GM19328 (cell line): ENCODE results near the gene KLK2.
"Not testable (repeated sequence)": the region's sequence is repeated elsewhere in the genome, so short reads cannot be mapped to it uniquely, and the experiment has no call there.

Experiments used
- ATAC-seq: cut with Tn5 transposase; IDR thresholded peaks from one replicate; pipeline ENCODE4 v1.9.1; 2021; ENCODE audit warnings: mild to moderate bottlenecking, moderate library complexity; ENCODE audit not compliant: unreplicated experiment

Gene KLK2

GRCh38 chr19:50891253-50891625 is 18.0 kb downstream of the KLK2 start:
- ATAC-seq, result no peak

DNA sequence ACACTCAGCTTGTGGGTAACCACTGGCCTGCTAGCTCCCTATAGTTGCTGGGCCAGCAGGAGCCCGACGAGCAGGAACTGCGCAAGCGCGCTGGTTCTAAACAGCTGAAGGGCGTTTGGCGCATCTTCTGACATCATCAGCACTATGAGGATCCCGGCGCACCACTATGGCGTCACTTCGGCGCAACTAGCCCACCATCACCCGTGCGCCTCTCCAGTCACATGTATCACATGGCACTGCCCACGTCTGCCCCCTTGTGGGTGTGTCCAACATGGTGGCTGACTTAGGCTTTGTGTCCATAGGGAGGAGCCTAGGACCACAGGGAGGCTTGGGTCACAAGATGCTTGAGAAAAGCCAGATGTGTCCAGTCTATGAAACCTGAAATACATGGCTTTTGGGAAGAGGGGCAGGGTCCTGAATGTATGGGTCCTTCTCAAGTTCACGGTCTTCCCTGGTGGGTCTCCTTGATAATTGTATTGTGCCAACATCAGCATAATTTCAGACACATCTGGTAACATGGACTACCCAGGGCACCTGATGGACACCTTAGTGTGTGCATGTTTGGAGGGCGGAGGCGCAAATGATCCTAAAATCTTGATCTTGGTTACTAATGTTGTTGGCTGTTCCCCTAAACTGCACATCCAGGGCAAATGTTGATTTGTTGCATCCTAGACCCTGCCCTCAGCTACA is 20.0 kb downstream of the KLK2 start:
- no peak for ATAC-seq

- no peak for ATAC-seq
Observed at GRCh38 chr19:50894478-50895356, 21.5 kb downstream of the KLK2 start.

DNA sequence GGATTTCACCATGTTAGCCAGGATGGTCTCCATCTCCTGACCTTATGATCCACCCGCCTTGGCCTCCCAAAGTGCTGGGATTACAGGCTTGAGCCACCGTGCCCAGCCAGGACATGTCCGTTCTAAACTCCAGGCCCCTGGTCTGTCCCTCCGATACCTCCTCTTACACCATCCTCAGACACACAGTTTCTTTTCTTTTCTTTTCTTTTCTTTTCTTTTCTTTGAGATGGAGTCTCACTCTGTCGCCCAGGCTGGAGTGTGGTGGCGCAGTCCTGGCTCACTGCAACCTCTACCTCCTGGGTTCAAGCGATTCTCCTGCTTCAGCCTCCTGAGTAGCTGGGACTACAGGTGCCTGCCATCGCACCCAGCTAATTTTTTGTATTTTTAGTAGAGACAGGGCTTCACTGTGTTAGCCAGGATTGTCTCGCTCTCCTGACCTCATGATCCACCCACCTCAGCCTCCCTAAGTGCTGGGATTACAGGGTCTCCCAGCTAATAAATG is 22.9 kb downstream of the KLK2 start:
- ATAC-seq, result not testable (repeated sequence)

DNA sequence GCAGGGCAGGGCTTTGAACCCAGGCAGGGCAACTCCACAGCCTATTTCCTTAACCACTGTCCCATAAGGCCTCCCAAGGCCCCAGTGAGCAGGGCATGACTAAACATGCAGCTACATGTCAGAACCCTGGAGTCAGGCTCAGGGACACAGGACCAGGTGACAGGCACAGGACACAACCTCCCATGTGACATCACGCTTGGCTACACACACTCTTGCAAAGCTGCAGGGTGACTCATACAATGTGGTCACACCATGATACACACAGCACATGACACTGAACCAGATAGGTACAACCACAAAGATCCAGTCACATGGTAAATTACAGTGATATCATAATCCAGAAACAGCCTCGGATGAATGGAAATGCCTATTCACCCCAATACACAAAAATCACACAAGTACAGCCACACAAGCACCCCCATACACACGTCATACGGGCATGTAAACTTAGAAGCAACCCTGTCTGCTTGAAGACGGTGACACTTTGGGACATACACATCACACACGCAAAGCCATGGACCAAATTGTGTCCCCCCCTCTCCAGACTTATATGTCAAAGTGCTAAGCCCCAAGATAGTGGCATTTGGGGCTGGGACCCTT is 23.5 kb downstream of the KLK2 start:
- ATAC-seq, result peak; percentile 92

GRCh38 chr19:50897191-50897607 is 24.0 kb downstream of the KLK2 start:
- ATAC-seq, result no peak

DNA sequence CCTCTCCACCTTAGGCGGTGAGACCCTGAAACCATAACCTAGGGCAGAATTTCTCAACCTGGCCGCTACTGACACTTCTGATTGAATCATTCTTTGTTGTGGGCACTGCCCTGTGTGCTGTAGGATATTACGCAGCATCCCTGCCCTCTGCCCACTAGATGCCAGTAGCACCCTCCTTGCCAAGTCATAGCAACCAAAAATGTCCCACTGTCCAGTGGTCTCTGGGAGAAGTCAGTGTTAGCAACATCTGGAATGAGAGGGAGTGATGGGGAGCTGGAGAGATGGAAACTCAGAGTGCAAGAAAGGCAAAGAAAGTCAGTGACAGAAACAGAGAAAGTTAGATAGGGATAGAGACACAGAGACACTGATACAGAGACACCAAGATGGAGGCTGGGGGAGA is 24.4 kb downstream of the KLK2 start:
- ATAC-seq, result no peak

DNA sequence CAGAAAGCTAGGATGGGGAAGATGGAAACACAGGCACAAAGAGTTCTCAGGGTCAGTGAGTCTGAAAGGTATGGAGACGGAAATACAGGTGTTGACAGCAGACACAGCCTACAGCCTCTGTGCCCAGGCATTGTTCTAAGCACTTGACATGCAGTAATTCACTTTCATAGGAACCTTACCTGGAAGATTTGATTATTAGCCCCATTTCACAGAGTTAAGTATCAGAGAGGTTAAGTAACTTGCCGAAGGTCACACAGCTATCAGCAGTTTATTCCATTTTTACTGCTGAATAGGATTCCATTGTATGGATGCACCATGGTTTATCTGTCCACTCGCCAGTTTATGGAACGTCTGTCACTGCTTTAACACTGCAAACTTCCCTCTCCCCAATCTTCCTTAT is 24.8 kb downstream of the KLK2 start:
- ATAC-seq, result no peak

- ATAC-seq, result no peak
Observed at GRCh38 chr19:50899569-50899968, 26.3 kb downstream of the KLK2 start.

DNA sequence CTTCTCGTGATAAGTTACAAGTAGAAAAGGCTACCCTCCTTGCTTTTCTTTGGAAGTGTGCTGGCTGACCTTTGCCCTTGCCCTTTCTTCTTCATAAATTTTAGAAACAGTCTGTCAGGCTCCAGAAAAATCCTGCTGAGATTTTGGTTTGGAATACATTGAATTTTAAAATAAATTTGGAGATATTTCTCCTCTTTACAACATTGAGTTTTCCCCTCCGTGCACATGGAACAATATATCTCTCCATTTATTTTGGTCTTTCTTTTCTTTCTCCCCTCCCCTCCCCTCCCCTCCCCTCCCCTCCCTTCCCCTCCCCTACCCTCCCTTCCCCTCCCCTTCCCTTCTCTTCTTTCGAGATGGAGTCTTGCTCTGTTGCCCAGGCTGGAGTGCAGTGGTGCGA is 29.4 kb downstream of the KLK2 start:
- no peak for ATAC-seq

- no peak for ATAC-seq
Observed at GRCh38 chr19:50906217-50906616, 33.0 kb downstream of the KLK2 start.

DNA sequence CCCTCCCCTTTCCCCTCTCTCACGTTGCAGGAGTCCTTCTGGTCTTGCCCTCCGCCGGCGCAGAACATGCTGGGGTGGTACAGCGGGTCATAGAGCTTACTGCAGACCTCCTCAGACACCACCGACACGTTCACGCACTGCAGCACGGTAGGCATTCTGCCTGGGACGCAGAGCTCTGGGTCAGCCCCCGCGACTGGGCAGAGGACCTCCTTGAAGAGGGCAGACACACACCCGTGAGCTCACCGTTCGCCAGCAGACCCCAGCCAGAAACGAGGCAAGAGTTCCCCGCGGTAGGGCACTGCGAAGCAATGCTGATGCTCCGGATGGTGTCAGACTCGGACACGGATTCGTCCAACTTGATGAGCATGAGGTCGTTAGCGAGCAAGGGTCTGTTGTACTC is 35.1 kb downstream of the KLK2 start:
- ATAC-seq, result no peak

DNA sequence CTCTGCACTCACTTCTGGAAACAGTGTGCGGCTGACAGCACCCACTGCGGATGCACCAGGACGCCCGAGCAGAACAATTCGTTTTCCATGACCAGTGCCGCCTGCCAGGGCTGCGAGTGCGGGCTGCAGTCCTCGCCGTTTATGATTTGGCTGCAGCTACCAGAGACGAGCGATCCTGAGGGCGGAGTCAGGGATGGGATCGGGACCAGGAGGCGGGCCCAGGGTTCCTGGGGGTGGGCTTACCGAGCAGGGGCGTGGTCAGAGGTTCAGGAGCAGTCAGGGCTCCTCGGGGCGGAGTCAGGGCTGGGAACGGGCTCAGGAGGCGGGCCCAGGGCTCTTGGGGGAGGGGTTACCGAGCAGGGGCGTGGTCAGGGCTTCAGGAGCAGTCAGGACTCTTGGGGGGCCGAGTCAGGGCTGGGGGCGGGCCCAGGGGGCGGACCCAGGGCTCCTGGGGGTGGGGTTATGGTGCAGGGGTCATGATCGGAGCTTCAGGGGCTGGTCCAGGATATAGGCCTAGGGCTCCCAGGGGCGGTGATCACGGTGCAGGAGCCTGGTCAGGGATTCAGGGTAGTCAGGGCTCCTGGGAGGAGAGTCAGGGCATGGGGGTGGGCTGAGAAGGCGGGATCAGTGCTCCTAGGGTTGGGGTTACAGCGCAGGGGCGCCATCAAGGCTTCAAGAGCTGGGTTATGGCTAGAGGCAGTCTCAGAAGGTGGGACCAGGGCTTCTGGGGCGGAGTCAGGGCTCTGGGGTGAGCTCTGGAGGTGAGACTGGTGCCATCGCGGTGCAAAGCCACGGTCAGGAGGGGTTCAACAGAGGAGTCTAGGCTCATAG is 36.2 kb downstream of the KLK2 start:
- ATAC-seq, result peak; percentile 51

GRCh38 chr19:50910722-50911121 is 37.5 kb downstream of the KLK2 start:
- no peak for ATAC-seq

DNA sequence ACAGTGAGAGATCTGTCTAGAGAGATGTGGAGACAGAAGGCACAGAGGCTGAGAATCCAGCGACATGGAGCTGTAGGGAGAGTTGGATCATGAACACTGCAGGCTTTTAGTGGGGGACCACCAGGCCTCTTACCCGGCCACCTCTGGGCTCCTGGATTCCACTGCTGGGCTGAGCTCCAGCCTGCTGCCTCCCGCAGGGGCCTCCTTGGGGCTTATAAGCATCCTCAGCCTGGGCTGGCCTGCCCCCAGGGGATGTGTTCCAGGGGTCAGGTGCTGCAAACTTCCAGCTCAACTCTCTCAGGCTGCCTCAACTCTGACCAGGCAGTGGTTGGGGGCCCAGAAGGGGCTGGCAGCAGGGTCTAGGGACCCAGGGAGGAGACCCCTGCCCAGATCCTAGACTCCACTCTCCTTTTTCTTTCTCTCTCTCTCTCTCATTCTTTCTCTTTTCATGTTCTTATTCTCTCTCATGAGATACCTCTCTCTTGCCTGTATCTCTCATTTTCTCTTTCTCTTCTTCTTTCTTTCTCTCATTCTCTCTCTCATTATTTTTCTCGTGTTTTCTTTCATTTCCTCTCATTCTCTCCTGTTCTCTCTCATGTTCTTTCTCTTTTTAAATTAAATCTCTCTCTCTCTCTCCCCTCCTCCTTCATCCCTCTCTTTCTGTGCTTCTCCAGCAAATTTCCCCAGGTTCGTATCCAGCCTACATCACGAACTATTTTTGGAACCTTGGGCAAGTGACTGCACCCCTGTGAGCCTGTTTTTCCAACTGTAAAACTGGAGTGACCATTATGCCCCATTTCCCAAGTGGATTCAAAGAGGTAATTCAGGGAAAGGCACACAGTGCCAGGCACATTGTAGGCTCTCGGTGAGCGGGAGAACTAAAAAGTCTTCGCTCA is 38.2 kb downstream of the KLK2 start, which contains the start of gene KLK4:
TSS of gene KLK4 (minus strand) at position 190 of the 896 bp plus-strand sequence. CDS start 657 bp downstream, outside the sequence.
- no peak for ATAC-seq

- ATAC-seq, result no peak
Observed at GRCh38 chr19:50912102-50912599, 38.9 kb downstream of the KLK2 start.

- ATAC-seq, result no peak
Observed at GRCh38 chr19:50912727-50913716, 39.8 kb downstream of the KLK2 start.

DNA sequence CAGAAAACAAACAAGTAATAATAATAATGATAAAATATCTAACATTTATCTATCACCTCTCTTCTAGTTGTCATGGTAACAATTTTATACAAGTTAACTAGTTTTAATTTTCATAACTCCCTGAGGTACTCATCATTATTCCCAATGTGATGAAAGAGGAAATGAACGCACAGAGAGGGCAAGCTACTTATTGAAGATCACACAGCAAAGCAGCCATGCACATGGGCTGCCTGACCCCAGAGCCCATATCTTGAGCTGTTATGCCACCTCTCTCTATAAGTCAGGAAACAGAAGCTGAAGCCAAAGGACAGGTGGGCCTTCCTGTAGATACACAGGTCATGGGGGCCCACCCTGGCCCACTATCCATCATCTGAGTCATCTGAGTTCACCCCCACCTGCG is 42.8 kb downstream of the KLK2 start:
- ATAC-seq, result no peak
